HFFc6 (cell line): ENCODE results near the gene IFITM5. TPM values are rescaled to one million over a fixed set of nuclear protein-coding genes. Genes with fewer than 3 reads are reported as not detected.
A peak's percentile ranks its signal among the peaks of the same experiment; 100 is the strongest.

Source experiments
- DNase-seq: peaks from one replicate; pipeline ENCODE4 v3.0.0-alpha.2; 2018
- H3K27ac Mint-ChIP-seq: 2 replicates; pipeline ENCODE4 v1.8.0; 2020; ENCODE audit warnings: mild to moderate bottlenecking, mixed read lengths
- H3K27me3 Mint-ChIP-seq: 2 replicates; pipeline ENCODE4 v1.8.0; 2021; ENCODE audit warnings: mild to moderate bottlenecking, moderate library complexity, mixed read lengths; ENCODE audit not compliant: insufficient read depth
- H3K36me3 Mint-ChIP-seq: 2 replicates; pipeline ENCODE4 v1.8.0; 2021; ENCODE audit warnings: low read depth, mixed read lengths
- H3K4me1 Mint-ChIP-seq: 2 replicates; pipeline ENCODE4 v1.8.0; 2020; ENCODE audit warnings: low read depth, mixed read lengths
- H3K4me3 Mint-ChIP-seq: 2 replicates; pipeline ENCODE4 v1.8.0; 2020; ENCODE audit warnings: mild to moderate bottlenecking, moderate library complexity, mixed read lengths
- H3K9me3 Mint-ChIP-seq: 2 replicates; pipeline ENCODE4 v1.8.0; 2020; ENCODE audit warnings: mild to moderate bottlenecking, mixed read lengths
- CTCF ChIP-seq: fragments of 200-600 bp; sonication (generic); IDR thresholded peaks from 2 replicates; pipeline ENCODE4 v1.5.0; 2021; ENCODE audit warnings: antibody characterized with exemption, mild to moderate bottlenecking
- long read RNA-seq: library from polyadenylated mRNA; unstranded; transcript quantifications from one replicate; pipeline ENCODE4 v2.0.0, GENCODE V29; 2019
- total RNA-seq, 6 experiments: library from RNA; stranded (reverse); fragmentation: NEBNext Ultra II Directional; extraction: Animal tissue kit (Norgen Biotek cat#: 25700); gene quantifications; 2 replicates in 1 of 6; 3 replicates in 5 of 6; pipeline ENCODE4 v1.2.3, GENCODE V29; 2021

IFITM5 gene
- total RNA-seq: not detected
- long read RNA-seq: 0 reads

- TF ChIP-seq CTCF: no peak
- H3K27ac Mint-ChIP-seq: no peak within 1 kb of the TSS
- DNase-seq: no peak
- no peaks in the 10 kb centered on the region for H3K36me3 Mint-ChIP-seq
- no peaks in the 10 kb centered on the region for H3K9me3 Mint-ChIP-seq
- no peaks in the 10 kb centered on the region for H3K4me1 Mint-ChIP-seq
- peaks cover 5% of the 10 kb centered on the region for H3K27me3 Mint-ChIP-seq
- H3K4me3 Mint-ChIP-seq: no peak within 1 kb of the TSS
Measured at GRCh38 chr11:299081-299891, at the start of gene IFITM5. Gene IFITM5, minus strand, starts transcription at chr11:299526. Its CDS starts 36 bp downstream, at chr11:299490.

- no peak overlapping the region for H3K4me3 Mint-ChIP-seq
- H3K27ac Mint-ChIP-seq: no peak overlapping the region
- no peaks in the 10 kb centered on the region for H3K36me3 Mint-ChIP-seq
- DNase-seq: no peak
- H3K27me3 Mint-ChIP-seq: peaks cover 6% of the 10 kb centered on the region
- H3K4me1 Mint-ChIP-seq: peaks cover 6% of the 10 kb centered on the region; the same call in 1 of the 2 replicates
- no peak for TF ChIP-seq CTCF
- no peaks in the 10 kb centered on the region for H3K9me3 Mint-ChIP-seq
Measured at GRCh38 chr11:346529-346928, 47.2 kb upstream of the IFITM5 start.

- TF ChIP-seq CTCF: no peak
- Mint-ChIP-seq H3K9me3 (no peaks in the 10 kb centered on the region), H3K4me3 (no peak overlapping the region), H3K27ac (no peak overlapping the region), H3K27me3 (peaks cover 6% of the 10 kb centered on the region), H3K4me1 (no peaks in the 10 kb centered on the region), H3K36me3 (no peaks in the 10 kb centered on the region)
- DNase-seq: no peak
Measured at GRCh38 chr11:344836-345578, 45.7 kb upstream of the IFITM5 start.

DNA sequence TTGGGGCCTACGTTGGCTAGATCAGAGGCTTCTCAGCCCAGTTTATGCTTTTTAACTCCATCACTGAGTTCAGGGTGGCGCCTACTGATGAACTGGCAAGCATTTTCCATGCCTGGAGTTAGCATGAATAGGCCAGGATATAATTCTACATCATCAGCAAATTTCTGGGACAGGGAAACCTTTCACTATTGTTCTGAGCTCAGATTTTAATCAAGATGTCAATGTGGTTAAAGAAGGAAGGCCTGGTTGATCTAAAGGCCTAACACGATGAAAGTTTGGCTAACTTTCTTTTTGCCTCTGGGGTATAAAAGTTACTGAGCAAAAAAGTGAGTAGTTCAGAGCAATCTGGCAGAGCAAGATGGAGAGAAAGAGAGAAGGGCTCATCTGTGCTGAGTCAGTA is 43.0 kb upstream of the IFITM5 start:
- no peak for TF ChIP-seq CTCF

DNA sequence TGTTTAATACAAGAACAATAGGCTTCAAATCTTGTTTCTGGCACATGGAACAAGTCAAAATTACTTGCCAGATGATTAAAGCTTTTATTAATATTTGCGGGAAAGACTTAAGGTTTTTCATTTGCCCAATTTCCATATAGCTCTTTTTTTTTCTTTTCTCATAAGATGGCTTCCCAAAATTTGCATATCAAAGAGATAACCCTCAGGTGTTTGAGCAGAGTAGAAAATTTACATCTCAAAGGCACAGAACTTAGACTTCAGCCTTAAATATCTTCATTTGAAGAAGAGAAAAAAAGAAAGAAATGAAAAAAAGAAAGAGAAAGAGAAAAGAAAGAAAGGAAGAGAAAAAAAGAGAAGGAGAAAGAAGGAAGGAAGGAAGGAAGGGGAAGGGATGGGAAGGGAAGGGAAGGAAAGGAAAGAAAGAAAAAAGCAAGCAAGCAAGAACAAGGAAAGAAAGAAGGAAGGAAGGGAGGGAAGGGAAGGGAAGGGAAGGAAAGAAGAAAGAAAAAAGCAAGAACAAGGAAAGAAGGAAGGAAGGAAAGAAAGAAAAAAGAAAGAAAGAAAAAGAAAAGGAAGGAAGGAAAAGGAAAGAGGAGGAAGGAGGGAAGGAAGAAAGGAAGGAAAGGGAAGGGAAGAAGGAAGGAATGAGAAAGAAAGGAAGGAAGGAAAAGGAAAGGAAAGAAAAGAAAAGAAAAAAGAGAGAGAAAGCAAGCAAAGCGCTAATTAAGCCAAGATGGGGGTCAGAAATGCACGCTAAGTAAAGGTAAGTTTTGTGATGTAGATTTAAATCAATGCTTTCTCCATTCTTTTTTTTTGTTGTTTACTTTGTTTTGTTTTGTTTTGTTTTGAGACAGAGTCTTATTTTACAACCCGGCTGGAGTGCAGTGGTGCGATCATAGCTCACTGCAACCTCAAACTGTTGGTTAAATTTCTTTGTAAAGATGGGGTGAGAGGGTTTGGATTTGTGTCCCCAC is 41.5 kb upstream of the IFITM5 start:
- DNase-seq: no peak
- no peak for TF ChIP-seq CTCF
- Mint-ChIP-seq H3K9me3 (no peaks in the 10 kb centered on the region), H3K36me3 (no peaks in the 10 kb centered on the region), H3K27ac (no peak overlapping the region), H3K4me1 (peaks cover 7% of the 10 kb centered on the region), H3K27me3 (peaks cover 3% of the 10 kb centered on the region), H3K4me3 (no peak overlapping the region)

More for the DNA sequence above, 43.0 kb upstream of the IFITM5 start:
- no peaks in the 10 kb centered on the region for H3K9me3 Mint-ChIP-seq
- H3K4me3 Mint-ChIP-seq: no peak overlapping the region
- H3K27me3 Mint-ChIP-seq: peaks cover 3% of the 10 kb centered on the region
- no peaks in the 10 kb centered on the region for H3K4me1 Mint-ChIP-seq
- no peak for DNase-seq
- H3K27ac Mint-ChIP-seq: 0 out of 2 replicates have a peak overlapping the region, but pooled peaks have one; percentile 6
- no peaks in the 10 kb centered on the region for H3K36me3 Mint-ChIP-seq
